Osteoblast (primary cell): Measurements from ENCODE around the gene DHRS4L2. TPM values are rescaled to one million over a fixed set of nuclear protein-coding genes. Genes with fewer than 3 reads are reported as not detected.
"Not testable (repeated sequence)": the region's sequence is repeated elsewhere in the genome, so short reads cannot be mapped to it uniquely, and the experiment has no call there.

ENCODE experiments used
- DNase-seq: peaks from one replicate; pipeline ENCODE4 v3.0.0; 2011; ENCODE audit warnings: low spot score, mixed read lengths; ENCODE audit not compliant: insufficient read length; ENCODE audit errors: missing footprints
- H2AFZ ChIP-seq: 2 replicates; pipeline ENCODE4 v1.6.0; 2011; ENCODE audit warnings: mild to moderate bottlenecking, low read length
- H3K27ac ChIP-seq: 2 replicates; pipeline ENCODE4 v1.5.1; 2011; ENCODE audit warnings: mild to moderate bottlenecking, low read depth, low read length, moderate library complexity
- H3K27me3 ChIP-seq: 2 replicates; pipeline ENCODE4 v1.6.0; 2012; ENCODE audit warnings: mild to moderate bottlenecking, control low read depth, inconsistent platforms, low read length, moderate library complexity; ENCODE audit not compliant: insufficient read depth
- H3K36me3 ChIP-seq: 2 replicates; pipeline ENCODE4 v1.5.1; 2011; ENCODE audit warnings: mild to moderate bottlenecking, low read length, control low read depth, moderate library complexity; ENCODE audit not compliant: insufficient read depth
- H3K4me1 ChIP-seq: 2 replicates; pipeline ENCODE4 v1.5.1; 2011; ENCODE audit warnings: mild to moderate bottlenecking, low read length, control low read depth, moderate library complexity; ENCODE audit not compliant: insufficient read depth
- H3K4me2 ChIP-seq: 2 replicates; pipeline ENCODE4 v1.6.0; 2011; ENCODE audit warnings: mild to moderate bottlenecking, low read length; ENCODE audit not compliant: insufficient read depth
- H3K4me3 ChIP-seq: fragments of 200-600 bp; sonication (generic); 3 replicates; pipeline ENCODE4 v1.5.1; 2012; ENCODE audit warnings: mild to moderate bottlenecking, low read length, inconsistent platforms; ENCODE audit not compliant: insufficient read depth
- H3K79me2 ChIP-seq: 2 replicates; pipeline ENCODE4 v1.6.0; 2012; ENCODE audit warnings: mild to moderate bottlenecking, low read length, control low read depth, inconsistent platforms; ENCODE audit not compliant: insufficient read depth
- H3K9me3 ChIP-seq: 2 replicates; pipeline ENCODE4 v1.5.1; 2011; ENCODE audit warnings: low read depth, low read length, control low read depth
- H4K20me1 ChIP-seq: 2 replicates; pipeline ENCODE4 v1.6.0; 2012; ENCODE audit warnings: mild to moderate bottlenecking, low read length, control low read depth; ENCODE audit not compliant: insufficient read depth
- CTCF ChIP-seq: IDR thresholded peaks from 2 replicates; pipeline ENCODE4 v1.5.1; 2011; ENCODE audit warnings: mild to moderate bottlenecking, low read depth, low read length, moderate library complexity; ENCODE audit errors: extremely low read depth
- total RNA-seq: library from RNA; depleted of rRNA; stranded (reverse); fragments of >200 nt; gene quantifications from 2 replicates; pipeline ENCODE4 v1.2.3, GENCODE V29; 2012

DHRS4L2 gene
- total RNA-seq, 1 donor: 9.0 TPM

- Histone ChIP-seq H3K4me1 (no peaks in the 10 kb centered on the region), H3K79me2 (no peaks in the 10 kb centered on the region), H3K4me3 (no peak overlapping the region), H2AFZ (no peak overlapping the region), H3K27ac (no peak overlapping the region), H4K20me1 (no peaks in the 10 kb centered on the region), H3K27me3 (no peaks in the 10 kb centered on the region), H3K4me2 (no peak overlapping the region), H3K36me3 (no peaks in the 10 kb centered on the region), H3K9me3 (no peaks in the 10 kb centered on the region)
- DNase-seq: no peak
- no peak for TF ChIP-seq CTCF
Measured at GRCh38 chr14:24037658-24038037, 48.9 kb downstream of the DHRS4L2 start.

GRCh38 chr14:24038686-24039085 is 50.0 kb downstream of the DHRS4L2 start:
- Histone ChIP-seq H4K20me1 (no peaks in the 10 kb centered on the region), H3K9me3 (no peaks in the 10 kb centered on the region), H3K4me3 (no peak overlapping the region), H3K27ac (no peak overlapping the region), H3K79me2 (no peaks in the 10 kb centered on the region), H3K27me3 (no peaks in the 10 kb centered on the region), H2AFZ (no peak overlapping the region), H3K4me1 (no peaks in the 10 kb centered on the region), H3K36me3 (no peaks in the 10 kb centered on the region), H3K4me2 (no peak overlapping the region)
- DNase-seq: peak; percentile 57
- TF ChIP-seq CTCF: no peak

GRCh38 chr14:24040692-24041091 is 52.0 kb downstream of the DHRS4L2 start:
- Histone ChIP-seq H4K20me1 (no peaks in the 10 kb centered on the region), H3K4me2 (no peak overlapping the region), H3K27me3 (peaks cover 3% of the 10 kb centered on the region), H3K36me3 (no peaks in the 10 kb centered on the region), H3K79me2 (no peaks in the 10 kb centered on the region), H3K9me3 (no peaks in the 10 kb centered on the region), H2AFZ (no peak overlapping the region), H3K4me1 (no peaks in the 10 kb centered on the region), H3K27ac (no peak overlapping the region), H3K4me3 (no peak overlapping the region)
- TF ChIP-seq CTCF: no peak
- DNase-seq: peak; percentile 3

DNA sequence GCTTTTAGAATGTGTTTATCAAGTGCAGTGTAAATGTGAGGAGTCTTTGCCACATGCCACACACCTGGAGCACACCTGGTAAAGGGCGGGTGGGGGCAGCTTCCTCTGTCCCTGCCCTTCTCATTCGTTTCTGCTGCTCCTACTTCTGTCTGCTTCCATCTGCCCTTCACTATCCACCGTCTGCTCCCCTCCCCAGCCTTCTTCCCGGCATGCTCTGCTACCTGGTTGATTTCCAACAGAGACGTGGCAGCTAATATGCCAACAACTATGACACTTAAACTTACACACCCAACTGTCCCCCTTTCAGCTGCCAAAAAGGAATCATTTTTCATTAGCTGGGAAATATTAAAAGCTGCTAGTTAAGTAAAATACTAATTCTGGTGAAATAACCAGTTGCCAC is 54.0 kb downstream of the DHRS4L2 start:
- Histone ChIP-seq H3K36me3 (no peaks in the 10 kb centered on the region), H4K20me1 (no peaks in the 10 kb centered on the region), H3K4me3 (no peak overlapping the region), H3K4me1 (no peaks in the 10 kb centered on the region), H3K27me3 (peaks cover 10% of the 10 kb centered on the region), H3K27ac (no peak overlapping the region), H2AFZ (no peak overlapping the region), H3K9me3 (no peaks in the 10 kb centered on the region), H3K4me2 (no peak overlapping the region), H3K79me2 (no peaks in the 10 kb centered on the region)
- DNase-seq: peak; percentile 0
- TF ChIP-seq CTCF: no peak

GRCh38 chr14:24049002-24049401 is 60.3 kb downstream of the DHRS4L2 start:
- not testable (repeated sequence) for H3K4me1 ChIP-seq, H2AFZ ChIP-seq, H3K4me2 ChIP-seq, H3K79me2 ChIP-seq, DNase-seq, H3K9me3 ChIP-seq, H3K4me3 ChIP-seq, H3K27ac ChIP-seq, H3K36me3 ChIP-seq, H4K20me1 ChIP-seq
- peaks cover 46% of the 10 kb centered on the region for H3K27me3 ChIP-seq

DNA sequence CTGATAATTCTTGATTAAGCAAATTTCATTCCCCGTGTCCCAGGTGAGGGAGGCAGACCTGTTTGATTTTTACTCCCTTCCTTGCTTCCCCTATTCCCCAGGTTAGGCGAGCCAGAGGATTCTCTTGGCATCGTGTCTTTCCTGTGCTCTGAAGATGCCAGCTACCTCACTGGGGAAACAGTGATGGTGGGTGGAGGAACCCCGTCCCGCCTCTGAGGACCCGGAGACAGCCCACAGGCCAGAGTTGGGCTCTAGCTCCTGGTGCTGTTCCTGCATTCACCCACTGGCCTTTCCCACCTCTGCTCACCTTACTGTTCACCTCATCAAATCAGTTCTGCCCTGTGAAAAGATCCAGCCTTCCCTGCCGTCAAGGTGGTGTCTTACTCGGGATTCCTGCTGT is 62.0 kb downstream of the DHRS4L2 start:
- H3K27ac ChIP-seq, H3K4me2 ChIP-seq, H3K9me3 ChIP-seq, H3K36me3 ChIP-seq, H3K4me1 ChIP-seq, H3K4me3 ChIP-seq, H4K20me1 ChIP-seq, H3K79me2 ChIP-seq, DNase-seq, H2AFZ ChIP-seq: not testable (repeated sequence)
- peaks cover 44% of the 10 kb centered on the region for H3K27me3 ChIP-seq
